ENCODE results near the gene GIPC3.

GIPC3 gene

GRCh38 chr19:3605361-3605760 is 20.1 kb downstream of the GIPC3 start:
- no peak for DNase-seq (ENCODE audit: low spot score)

GRCh38 chr19:3605770-3606169 is 20.5 kb downstream of the GIPC3 start:
- DNase-seq (ENCODE audit: low spot score) = no peak

- no peak for DNase-seq (ENCODE audit: low spot score)
Observed at GRCh38 chr19:3606174-3606689, 21.0 kb downstream of the GIPC3 start.

- no peak for DNase-seq (ENCODE audit: low spot score)
Observed at GRCh38 chr19:3606690-3607289, 21.5 kb downstream of the GIPC3 start, which contains the start of gene TBXA2R. TSS of gene TBXA2R (minus strand) at chr19:3606875. CDS start at chr19:3600634, 6,241 bp downstream.

GRCh38 chr19:3607303-3608078 is 22.2 kb downstream of the GIPC3 start:
- no peak for DNase-seq (ENCODE audit: low spot score)

GRCh38 chr19:3608079-3608641 is 22.9 kb downstream of the GIPC3 start:
- no peak for DNase-seq (ENCODE audit: low spot score)

- no peak for DNase-seq (ENCODE audit: low spot score)
Observed at GRCh38 chr19:3608750-3609322, 23.6 kb downstream of the GIPC3 start.

- no peak for DNase-seq (ENCODE audit: low spot score)
Observed at GRCh38 chr19:3609779-3610719, 24.8 kb downstream of the GIPC3 start.

GRCh38 chr19:3610745-3611717 is 25.8 kb downstream of the GIPC3 start:
- DNase-seq (ENCODE audit: low spot score) = no peak

- DNase-seq (ENCODE audit: low spot score) = no peak
Observed at GRCh38 chr19:3611841-3612240, 26.6 kb downstream of the GIPC3 start.

- no peak for DNase-seq (ENCODE audit: low spot score)
Observed at GRCh38 chr19:3612330-3612729, 27.1 kb downstream of the GIPC3 start.

GRCh38 chr19:3612901-3613741 is 27.8 kb downstream of the GIPC3 start:
- no peak for DNase-seq (ENCODE audit: low spot score)

GRCh38 chr19:3613818-3614661 is 28.8 kb downstream of the GIPC3 start:
- DNase-seq (ENCODE audit: low spot score) = no peak

- no peak for DNase-seq (ENCODE audit: low spot score)
Observed at GRCh38 chr19:3614858-3615505, 29.7 kb downstream of the GIPC3 start.

- DNase-seq (ENCODE audit: low spot score) = no peak
Observed at GRCh38 chr19:3615524-3616135, 30.4 kb downstream of the GIPC3 start.

- DNase-seq (ENCODE audit: low spot score) = no peak
Observed at GRCh38 chr19:3617463-3617862, 32.2 kb downstream of the GIPC3 start.

- DNase-seq (ENCODE audit: low spot score) = peak; percentile 18
Observed at GRCh38 chr19:3618144-3618810, 33.0 kb downstream of the GIPC3 start.

Data from pons (tissue), 1 donor.